BJ (cell line): ENCODE results near the gene DDIAS. TPM values are rescaled to one million over a fixed set of nuclear protein-coding genes. Genes with fewer than 3 reads are reported as not detected.

Source experiments
- CTCF ChIA-PET: fragments of 350-600 bp; formaldehyde crosslinking; extraction: SDS; loops from one replicate; lab custom pipeline; 2021; ENCODE audit warnings: antibody characterized with exemption, inconsistent platforms; lab: Yijun Ruan, JAX
- POLR2A ChIA-PET: fragments of 300-600 bp; sonication (Branson Sonifier 250); formaldehyde crosslinking; extraction: SDS; loops from one replicate; lab custom pipeline; 2021; ENCODE audit warnings: antibody characterized with exemption; lab: Charles Lee
- DNase-seq: peaks from one replicate; pipeline ENCODE4 v3.0.0-alpha.2; 2011; ENCODE audit warnings: low read depth
- H3K27me3 ChIP-seq: 2 replicates; pipeline ENCODE4 v1.6.0; 2011; ENCODE audit warnings: low read length; ENCODE audit not compliant: control insufficient read depth, insufficient read depth
- H3K36me3 ChIP-seq: 2 replicates; pipeline ENCODE4 v1.5.1; 2011; ENCODE audit warnings: low read length; ENCODE audit not compliant: control insufficient read depth, insufficient read depth
- H3K4me3 ChIP-seq: 2 replicates; pipeline ENCODE4 v1.5.1; 2011; ENCODE audit warnings: low read depth, mild to moderate bottlenecking, control low read depth, low read length
- polyA plus RNA-seq: library from polyadenylated mRNA; depleted of rRNA; stranded (reverse); fragments of >200 nt; gene quantifications from 2 replicates; pipeline ENCODE4 v1.2.3, GENCODE V29; 2011
- TF ChIP-seq, protein P1 (sequence below): IDR thresholded peaks from 2 replicates; pipeline ENCODE4 v1.5.1; 2011; ENCODE audit warnings: low read depth, mild to moderate bottlenecking, control low read depth, inconsistent platforms, low read length, moderate library complexity; ENCODE audit not compliant: insufficient read depth

Gene DDIAS
- polyA plus RNA-seq, 1 experiment: 2.7 TPM

GRCh38 chr11:82896183-82896582 lies 5.4 kb upstream of the DDIAS start:
- POLR2A ChIA-PET: no interaction called here
- DNase-seq: no peak
- Histone ChIP-seq H3K4me3 (no peak overlapping the region), H3K36me3 (no peaks in the 10 kb centered on the region), H3K27me3 (no peaks in the 10 kb centered on the region)
- TF ChIP-seq, protein P1, sequence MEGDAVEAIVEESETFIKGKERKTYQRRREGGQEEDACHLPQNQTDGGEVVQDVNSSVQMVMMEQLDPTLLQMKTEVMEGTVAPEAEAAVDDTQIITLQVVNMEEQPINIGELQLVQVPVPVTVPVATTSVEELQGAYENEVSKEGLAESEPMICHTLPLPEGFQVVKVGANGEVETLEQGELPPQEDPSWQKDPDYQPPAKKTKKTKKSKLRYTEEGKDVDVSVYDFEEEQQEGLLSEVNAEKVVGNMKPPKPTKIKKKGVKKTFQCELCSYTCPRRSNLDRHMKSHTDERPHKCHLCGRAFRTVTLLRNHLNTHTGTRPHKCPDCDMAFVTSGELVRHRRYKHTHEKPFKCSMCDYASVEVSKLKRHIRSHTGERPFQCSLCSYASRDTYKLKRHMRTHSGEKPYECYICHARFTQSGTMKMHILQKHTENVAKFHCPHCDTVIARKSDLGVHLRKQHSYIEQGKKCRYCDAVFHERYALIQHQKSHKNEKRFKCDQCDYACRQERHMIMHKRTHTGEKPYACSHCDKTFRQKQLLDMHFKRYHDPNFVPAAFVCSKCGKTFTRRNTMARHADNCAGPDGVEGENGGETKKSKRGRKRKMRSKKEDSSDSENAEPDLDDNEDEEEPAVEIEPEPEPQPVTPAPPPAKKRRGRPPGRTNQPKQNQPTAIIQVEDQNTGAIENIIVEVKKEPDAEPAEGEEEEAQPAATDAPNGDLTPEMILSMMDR: no peak
- CTCF ChIA-PET: interaction anchor here (1.2 to 3.2 kb wide), 4 partner anchors 10 to 920 kb away, joined by 4 to 8 read pairs (median 4); no protein-coding TSS in a partner anchor

- ChIA-PET CTCF (interaction anchor here (0.7 to 1.2 kb wide), 2 partner anchors 31 to 86 kb away, joined by 3 to 5 read pairs; no protein-coding TSS in a partner anchor), POLR2A (no interaction called here)
- no peaks in the 10 kb centered on the region for H3K27me3 ChIP-seq
- no peaks in the 10 kb centered on the region for H3K36me3 ChIP-seq
- TF ChIP-seq, protein P1: no peak
- no peak for DNase-seq
- no peak overlapping the region for H3K4me3 ChIP-seq
Observed at GRCh38 chr11:82898241-82898640, 3.3 kb upstream of the DDIAS start.

- POLR2A ChIA-PET: interaction anchor here (0.7 kb wide), 1 partner anchor 219 kb away, joined by 3 read pairs; no protein-coding TSS in a partner anchor
- TF ChIP-seq, protein P1: no peak
- CTCF ChIA-PET: interaction anchor here (0.6 to 4.4 kb wide), 6 partner anchors 32 to 1483 kb away, joined by 3 to 29 read pairs (median 6); no protein-coding TSS in a partner anchor
Observed at GRCh38 chr11:82899186-82899820, 2.2 kb upstream of the DDIAS start.

DNA sequence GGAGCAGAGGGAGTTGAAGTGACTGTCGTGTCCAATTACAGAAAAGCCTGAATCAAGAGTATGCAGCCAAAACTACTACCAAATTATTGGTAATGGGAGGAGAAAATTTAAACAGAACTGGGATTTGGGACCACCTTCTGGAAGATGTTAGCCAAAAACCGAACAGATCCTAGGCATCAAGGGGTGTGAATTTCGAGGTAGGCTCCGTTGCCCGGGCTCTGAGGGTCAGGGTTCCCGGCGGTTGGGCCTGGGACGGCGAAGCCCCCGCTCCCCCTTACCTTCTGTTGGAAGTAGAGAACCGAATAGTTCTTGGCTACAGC lies 1.6 kb upstream of the DDIAS start:
- Histone ChIP-seq H3K27me3 (no peaks in the 10 kb centered on the region), H3K36me3 (no peaks in the 10 kb centered on the region), H3K4me3 (peak overlapping the region; percentile 62)
- POLR2A ChIA-PET: interaction anchor here (0.6 to 1.0 kb wide), 2 partner anchors 172 to 386 kb away, joined by 3 to 4 read pairs; partner anchors contain the start of genes CCDC90B and RAB30
- TF ChIP-seq, protein P1: no peak
- CTCF ChIA-PET: interaction anchor here (1.1 to 4.4 kb wide), 6 partner anchors 32 to 350 kb away, joined by 3 to 29 read pairs (median 10); no protein-coding TSS in a partner anchor
- DNase-seq: no peak

More at GRCh38 chr11:82899186-82899820, 2.2 kb upstream of the DDIAS start:
- DNase-seq: no peak
- no peaks in the 10 kb centered on the region for H3K27me3 ChIP-seq
- peak overlapping the region; percentile 62; the same call in 1 of the 2 replicates for H3K4me3 ChIP-seq
- no peaks in the 10 kb centered on the region for H3K36me3 ChIP-seq
